Peyer's patch (tissue), 4 donors: ENCODE data around the gene ZNF311. TPM values are rescaled to one million over a fixed set of nuclear protein-coding genes. Genes with fewer than 3 reads are reported as not detected.

Experiments
- DNase-seq, 3 donors: peaks; one replicate each; pipeline ENCODE4 v3.0.0-alpha.2; 2017 to 2019
- H3K27ac ChIP-seq, 4 donors: fragments of 200-600 bp; sonication (generic); one replicate each; pipeline ENCODE4 v1.5.1; 2016 to 2019
- H3K27me3 ChIP-seq, 2 donors: fragments of 200-600 bp; sonication (generic); one replicate each; pipeline ENCODE4 v1.5.1; 2019
- H3K36me3 ChIP-seq, 3 donors: fragments of 200-600 bp; sonication (generic); one replicate each; pipeline ENCODE4 v1.5.1; 2016 to 2019
- H3K4me1 ChIP-seq, 4 donors: fragments of 200-600 bp; sonication (generic); one replicate each; pipeline ENCODE4 v1.5.1; 2016 to 2019
- H3K4me3 ChIP-seq, 4 donors: fragments of 200-600 bp; sonication (generic); 1 replicate in 3 of 4; 2 replicates in 1 of 4; pipeline ENCODE4 v1.5.1; 2016 to 2019; ENCODE audit warnings: mild to moderate bottlenecking in 1 of 4
- H3K9me3 ChIP-seq, 4 donors: fragments of 200-600 bp; sonication (generic); one replicate each; pipeline ENCODE4 v1.5.1; 2016 to 2019; ENCODE audit warnings: mild to moderate bottlenecking in 1 of 4
- POLR2A ChIP-seq, 2 donors: fragments of 450-650 bp; IDR thresholded peaks; one replicate each; pipeline ENCODE4 v1.5.1; 2017; ENCODE audit warnings: antibody characterized with exemption in 2 of 2, mild to moderate bottlenecking in 2 of 2, moderate library complexity in 2 of 2
- total RNA-seq, 4 donors: library from RNA; depleted of rRNA; stranded (reverse); fragments of >200 nt; gene quantifications; one replicate each; pipeline ENCODE4 v1.1.0, GENCODE V29; 2016
- TF ChIP-seq, protein P1 (sequence below), 6 experiments: fragments of 450-650 bp in 4 of 6; fragments of 200-600 bp in 2 of 6; sonication (generic) in 1 of 6; IDR thresholded peaks; one replicate each; pipeline ENCODE4 v1.5.1; 2017 to 2019; ENCODE audit warnings: antibody characterized with exemption in 6 of 6, mild to moderate bottlenecking in 3 of 6, moderate library complexity in 1 of 6

Gene ZNF311
- total RNA-seq, 4 donors from 2014 or later: 1.2 to 1.4 (median 1.3) TPM; not detected in 1

DNA sequence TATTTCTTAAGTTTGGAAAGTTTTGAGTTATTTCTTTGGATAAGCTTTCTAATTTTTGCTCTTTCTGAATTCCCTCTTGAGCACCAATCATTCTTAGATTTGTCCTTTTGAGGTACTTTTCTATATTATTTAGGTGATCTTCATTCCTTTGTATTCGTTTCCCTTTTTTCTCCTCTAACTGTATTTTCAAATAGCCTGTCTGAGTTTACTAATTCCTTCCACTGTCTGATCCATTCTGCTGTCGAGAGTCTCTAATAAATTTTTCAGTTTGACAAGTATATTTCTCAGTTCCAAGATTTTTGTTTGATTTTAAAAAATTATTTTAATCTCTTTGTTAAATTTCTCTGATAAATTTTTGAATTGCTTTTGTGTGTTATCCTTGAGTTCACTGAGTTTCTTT is 16.3 kb upstream of the ZNF311 start:
- Histone ChIP-seq H3K27me3 (no peaks in the 10 kb centered on the region), H3K4me1 (peaks cover 0 to 4% (median 0%) of the 10 kb centered on the region in 4 donors), H3K4me3 (no peak overlapping the region), H3K27ac (no peak overlapping the region), H3K9me3 (no peaks in the 10 kb centered on the region), H3K36me3 (no peaks in the 10 kb centered on the region)
- no peak for DNase-seq
- no peak for TF ChIP-seq POLR2A (IDR thresholded peaks at IDR 0.05)
- TF ChIP-seq, protein P1, sequence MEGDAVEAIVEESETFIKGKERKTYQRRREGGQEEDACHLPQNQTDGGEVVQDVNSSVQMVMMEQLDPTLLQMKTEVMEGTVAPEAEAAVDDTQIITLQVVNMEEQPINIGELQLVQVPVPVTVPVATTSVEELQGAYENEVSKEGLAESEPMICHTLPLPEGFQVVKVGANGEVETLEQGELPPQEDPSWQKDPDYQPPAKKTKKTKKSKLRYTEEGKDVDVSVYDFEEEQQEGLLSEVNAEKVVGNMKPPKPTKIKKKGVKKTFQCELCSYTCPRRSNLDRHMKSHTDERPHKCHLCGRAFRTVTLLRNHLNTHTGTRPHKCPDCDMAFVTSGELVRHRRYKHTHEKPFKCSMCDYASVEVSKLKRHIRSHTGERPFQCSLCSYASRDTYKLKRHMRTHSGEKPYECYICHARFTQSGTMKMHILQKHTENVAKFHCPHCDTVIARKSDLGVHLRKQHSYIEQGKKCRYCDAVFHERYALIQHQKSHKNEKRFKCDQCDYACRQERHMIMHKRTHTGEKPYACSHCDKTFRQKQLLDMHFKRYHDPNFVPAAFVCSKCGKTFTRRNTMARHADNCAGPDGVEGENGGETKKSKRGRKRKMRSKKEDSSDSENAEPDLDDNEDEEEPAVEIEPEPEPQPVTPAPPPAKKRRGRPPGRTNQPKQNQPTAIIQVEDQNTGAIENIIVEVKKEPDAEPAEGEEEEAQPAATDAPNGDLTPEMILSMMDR (IDR thresholded peaks at IDR 0.05): no peak

DNA sequence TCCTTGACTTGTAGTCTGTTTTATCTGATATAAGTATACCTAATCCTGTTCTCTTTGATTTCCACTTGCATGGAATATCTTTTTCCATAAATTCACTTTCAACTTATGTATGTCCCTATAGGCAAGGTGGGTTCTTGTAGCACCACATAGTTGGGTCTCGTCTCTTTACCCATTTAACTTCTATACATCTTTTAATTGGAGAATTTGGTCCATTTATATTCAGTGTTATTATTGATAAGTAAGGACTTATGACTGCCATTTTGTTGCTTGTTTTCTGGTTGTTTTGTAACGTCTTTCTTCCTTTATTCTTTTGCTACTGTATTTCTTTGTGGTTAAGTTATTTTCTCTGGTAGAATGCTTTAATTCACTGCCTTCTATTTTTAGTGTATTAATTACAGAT is 14.5 kb upstream of the ZNF311 start:
- TF ChIP-seq, protein P1 (IDR thresholded peaks at IDR 0.05): no peak
- TF ChIP-seq POLR2A (IDR thresholded peaks at IDR 0.05): no peak
- peaks cover 0 to 4% (median 0%) of the 10 kb centered on the region in 4 donors for H3K4me1 ChIP-seq
- DNase-seq: no peak
- H3K27me3 ChIP-seq: no peaks in the 10 kb centered on the region
- H3K4me3 ChIP-seq: no peak overlapping the region
- H3K27ac ChIP-seq: no peak overlapping the region
- H3K9me3 ChIP-seq: no peaks in the 10 kb centered on the region
- no peaks in the 10 kb centered on the region for H3K36me3 ChIP-seq

DNA sequence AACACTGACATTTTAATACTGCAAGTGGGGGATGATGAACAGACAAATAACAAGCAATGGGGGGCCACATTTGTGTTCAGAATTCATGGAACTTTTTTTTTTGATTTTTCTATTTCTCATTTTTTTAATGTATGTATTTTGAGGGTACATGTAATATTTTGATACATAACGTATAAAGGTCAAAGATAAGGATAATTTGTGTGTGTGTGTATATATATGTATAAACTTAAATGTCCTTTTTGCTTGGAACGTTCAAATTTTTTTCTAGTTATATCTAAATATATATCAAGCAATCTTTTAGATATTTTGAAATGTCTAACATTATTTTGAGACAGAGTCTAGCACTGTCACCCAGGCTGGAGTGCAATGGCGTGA is 12.3 kb upstream of the ZNF311 start:
- no peaks in the 10 kb centered on the region for H3K27me3 ChIP-seq
- no peaks in the 10 kb centered on the region for H3K9me3 ChIP-seq
- H3K4me3 ChIP-seq: peak overlapping the region in 1 of 4 donors; percentile 36
- no peak overlapping the region for H3K27ac ChIP-seq
- peaks cover 0 to 4% (median 0%) of the 10 kb centered on the region in 4 donors for H3K4me1 ChIP-seq
- H3K36me3 ChIP-seq: no peaks in the 10 kb centered on the region
- TF ChIP-seq POLR2A (IDR thresholded peaks at IDR 0.05): no peak
- TF ChIP-seq, protein P1 (IDR thresholded peaks at IDR 0.05): no peak
- no peak for DNase-seq

DNA sequence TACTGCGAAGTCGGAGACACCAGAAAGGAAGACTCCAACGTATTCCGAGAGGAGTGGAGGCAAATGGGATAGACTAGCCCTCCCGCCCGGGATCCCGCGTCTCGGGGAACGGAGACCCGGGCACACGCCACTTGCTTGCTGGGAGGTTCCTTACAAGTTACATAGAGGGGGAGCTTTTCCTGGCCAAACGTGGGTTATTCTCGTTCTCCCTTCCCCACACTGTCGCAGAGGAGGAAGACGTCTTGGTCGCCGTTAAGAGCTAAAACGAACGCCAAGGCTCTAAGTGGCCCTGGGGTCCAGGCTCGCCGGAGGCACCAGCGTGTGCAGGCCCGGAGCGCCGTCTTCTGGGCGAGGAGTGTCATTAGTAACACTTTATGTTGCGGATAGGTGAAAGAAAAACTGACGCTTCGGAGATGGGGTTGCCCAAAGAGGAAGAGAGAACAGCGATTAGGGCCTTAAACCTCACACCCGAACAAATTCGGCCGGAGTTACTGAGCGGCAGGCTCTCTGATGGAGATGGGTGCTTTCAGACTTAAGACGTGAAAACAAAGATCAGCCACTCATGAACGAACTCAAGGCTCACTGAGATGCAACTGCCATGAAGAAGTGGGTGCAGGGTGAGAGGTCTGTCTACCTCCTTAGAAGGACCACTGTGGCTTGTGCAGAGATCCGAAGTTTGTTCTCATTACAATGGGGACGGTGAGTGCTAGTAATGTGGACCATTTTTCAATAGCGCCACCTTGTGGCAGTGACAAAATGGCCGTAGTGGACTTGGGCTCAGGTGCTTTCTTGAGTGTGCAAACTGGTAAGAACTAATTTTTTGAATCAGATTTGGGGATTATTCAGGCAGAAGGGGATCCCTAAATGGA is 11.7 kb upstream of the ZNF311 start:
- peak overlapping the region in 1 of 4 donors; percentile 48 for H3K27ac ChIP-seq
- TF ChIP-seq POLR2A (IDR thresholded peaks at IDR 0.05): no peak
- TF ChIP-seq, protein P1 (IDR thresholded peaks at IDR 0.05): peak; percentile 67 to 85 (median 80)
- H3K36me3 ChIP-seq: no peaks in the 10 kb centered on the region
- H3K9me3 ChIP-seq: no peaks in the 10 kb centered on the region
- H3K4me1 ChIP-seq: peaks cover 0 to 4% (median 0%) of the 10 kb centered on the region in 4 donors
- peak; percentile 80 to 96 (median 80) for DNase-seq
- H3K4me3 ChIP-seq: peak overlapping the region; percentile 21 to 65 (median 48)
- H3K27me3 ChIP-seq: no peaks in the 10 kb centered on the region

DNA sequence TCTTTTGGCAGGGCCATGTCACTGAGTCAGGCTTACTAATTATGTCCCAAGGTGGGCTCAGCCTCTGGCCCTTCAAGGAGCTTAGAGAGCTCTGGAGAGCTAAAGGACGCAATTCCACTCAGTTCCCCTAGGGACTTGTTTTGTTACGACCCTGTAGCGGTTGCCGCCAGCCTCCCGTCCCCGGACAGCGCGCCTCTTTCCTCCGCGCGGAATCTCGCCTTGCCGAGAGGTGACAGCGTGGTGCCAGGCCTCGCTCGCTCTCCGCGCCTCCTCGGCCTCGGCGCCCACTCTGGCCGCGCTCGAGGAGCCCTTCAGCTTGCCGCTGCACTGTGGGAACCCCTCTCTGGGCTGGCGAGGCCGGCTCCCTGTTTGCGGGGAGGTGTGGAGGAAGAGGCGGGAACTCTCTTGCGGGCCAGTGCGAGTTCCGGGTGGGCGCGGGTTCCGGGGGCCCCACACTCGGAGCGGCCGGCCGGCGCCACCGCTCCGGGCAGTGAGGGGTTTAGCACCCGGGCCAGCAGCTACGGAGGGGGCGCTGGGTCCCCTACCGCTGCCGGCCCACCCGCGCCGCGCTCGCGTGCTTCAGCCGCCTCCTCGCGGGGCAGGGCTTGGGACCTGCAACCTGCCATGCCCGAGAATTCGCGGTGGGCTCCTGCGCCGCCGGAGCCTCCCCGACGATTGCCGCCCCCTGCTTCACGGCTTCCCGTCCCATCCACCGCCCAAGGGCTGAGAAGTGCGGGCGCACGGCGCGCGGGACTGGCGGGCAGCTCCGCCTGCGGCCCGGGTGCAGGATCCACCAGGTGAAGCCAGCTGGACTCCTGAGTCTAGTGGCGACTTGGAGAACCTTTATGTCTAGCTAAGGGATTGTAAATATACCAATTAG is 9.9 kb upstream of the ZNF311 start:
- Histone ChIP-seq H3K36me3 (no peaks in the 10 kb centered on the region), H3K27me3 (no peaks in the 10 kb centered on the region), H3K4me3 (peak overlapping the region in 2 of 4 donors; percentile 6 to 16), H3K9me3 (no peaks in the 10 kb centered on the region), H3K27ac (no peak overlapping the region), H3K4me1 (peaks cover 0 to 4% (median 0%) of the 10 kb centered on the region in 4 donors)
- no peak for DNase-seq
- TF ChIP-seq, protein P1 (IDR thresholded peaks at IDR 0.05): no peak
- TF ChIP-seq POLR2A (IDR thresholded peaks at IDR 0.05): no peak
